Measurements from ENCODE around the gene CHERP.
"Not testable (repeated sequence)": the region's sequence is repeated elsewhere in the genome, so short reads cannot be mapped to it uniquely, and the experiment has no call there.

The CHERP gene

GRCh38 chr19:16520074-16520973 lies 21.9 kb downstream of the CHERP start:
- DNase-seq (ENCODE audit: low spot score): no peak

- no peak for DNase-seq (ENCODE audit: low spot score)
Measured at GRCh38 chr19:16519230-16519687, 23.0 kb downstream of the CHERP start.

- DNase-seq (ENCODE audit: low spot score): no peak
Measured at GRCh38 chr19:16518483-16519229, 23.6 kb downstream of the CHERP start.

GRCh38 chr19:16518061-16518460 lies 24.2 kb downstream of the CHERP start:
- DNase-seq (ENCODE audit: low spot score): no peak

- no peak for DNase-seq (ENCODE audit: low spot score)
Measured at GRCh38 chr19:16516923-16517610, 25.2 kb downstream of the CHERP start.

- no peak for DNase-seq (ENCODE audit: low spot score)
Measured at GRCh38 chr19:16516381-16516780, 25.9 kb downstream of the CHERP start.

GRCh38 chr19:16514383-16515019 lies 27.7 kb downstream of the CHERP start:
- no peak for DNase-seq (ENCODE audit: low spot score)

GRCh38 chr19:16512611-16513010 lies 29.6 kb downstream of the CHERP start:
- not testable (repeated sequence) for DNase-seq (ENCODE audit: low spot score)

- no peak for DNase-seq (ENCODE audit: low spot score)
Measured at GRCh38 chr19:16509141-16510061, 32.8 kb downstream of the CHERP start.

GRCh38 chr19:16508546-16508945 lies 33.7 kb downstream of the CHERP start:
- DNase-seq (ENCODE audit: low spot score): no peak

- DNase-seq (ENCODE audit: low spot score): no peak
Measured at GRCh38 chr19:16506961-16507360, 35.3 kb downstream of the CHERP start.

- DNase-seq (ENCODE audit: low spot score): not testable (repeated sequence)
Measured at GRCh38 chr19:16506161-16506560, 36.1 kb downstream of the CHERP start.

- no peak for DNase-seq (ENCODE audit: low spot score)
Measured at GRCh38 chr19:16504271-16504670, 38.0 kb downstream of the CHERP start.

- no peak for DNase-seq (ENCODE audit: low spot score)
Measured at GRCh38 chr19:16497837-16498236, 44.4 kb downstream of the CHERP start.

- DNase-seq (ENCODE audit: low spot score): no peak
Measured at GRCh38 chr19:16497042-16497441, 45.2 kb downstream of the CHERP start.

- DNase-seq (ENCODE audit: low spot score): no peak
Measured at GRCh38 chr19:16496613-16496983, 45.6 kb downstream of the CHERP start.

GRCh38 chr19:16495982-16496612 lies 46.1 kb downstream of the CHERP start, which contains the start of the genes C19orf44 and CALR3:
Gene C19orf44 (plus strand): TSS chr19:16496394. CDS start chr19:16500793, 4,399 bp downstream.
Gene CALR3 (minus strand): TSS chr19:16496167. CDS start chr19:16496129, 38 bp downstream.
- peak; percentile 98 for DNase-seq (ENCODE audit: low spot score)

- not testable (repeated sequence) for DNase-seq (ENCODE audit: low spot score)
Measured at GRCh38 chr19:16486476-16486875, 55.8 kb downstream of the CHERP start.

- no peak for DNase-seq (ENCODE audit: low spot score)
Measured at GRCh38 chr19:16482745-16483144, 59.5 kb downstream of the CHERP start.

GRCh38 chr19:16477311-16477710 lies 64.9 kb downstream of the CHERP start:
- no peak for DNase-seq (ENCODE audit: low spot score)

Data from SK-N-DZ (cell line).